GM12878 (cell line): Measurements from ENCODE around the gene MCUB. TPM values are rescaled to one million over a fixed set of nuclear protein-coding genes. Genes with fewer than 3 reads are reported as not detected.

Source experiments
- ATAC-seq: fragments of 200-7000 bp; cut with Tn5 transposase; 3 replicates; pipeline ENCODE4 v1.9.1; 2020; ENCODE audit warnings: mild to moderate bottlenecking, moderate library complexity
- BruUV-seq: library from RNA; stranded (reverse); fragments of 400-500 nt; replicated peaks from 2 replicates; lab custom pipeline; 2021; lab: Mats Ljungman, UMichigan
- CTCF ChIA-PET: fragments of 300-600 bp; sonication (Branson Sonifier 250); formaldehyde crosslinking; extraction: SDS; loops from one replicate; lab custom pipeline; 2021; ENCODE audit warnings: inconsistent platforms; lab: Yijun Ruan, JAX
- POLR2A ChIA-PET: fragments of 350-600 bp; formaldehyde crosslinking; extraction: SDS; loops from one replicate; lab custom pipeline; 2021; ENCODE audit warnings: inconsistent platforms; lab: Charles Lee
- RAD21 ChIA-PET: fragments of 300-600 bp; sonication (Branson Sonifier 250); formaldehyde crosslinking; loops from one replicate; lab custom pipeline; 2023; ENCODE audit warnings: antibody characterized with exemption; ENCODE audit not compliant: unreplicated experiment; lab: Charles Lee
- SMC1A ChIA-PET: fragments of 300-600 bp; sonication (Branson Sonifier 250); formaldehyde crosslinking; loops from one replicate; lab custom pipeline; 2023; ENCODE audit not compliant: unreplicated experiment, uncharacterized antibody; lab: Charles Lee
- DNase-seq: peaks from one replicate; pipeline ENCODE4 v3.0.0-alpha.2; 2011; ENCODE audit warnings: low read depth, low spot score
- FAIRE-seq: peaks from 3 replicates; lab custom pipeline; 2011; peaks lifted over from hg19 to GRCh38; lab: Jason Lieb, UNC
- H2AFZ ChIP-seq: 2 replicates; pipeline ENCODE4 v1.6.0; 2011; ENCODE audit warnings: low read depth, low read length, control low read depth; ENCODE audit not compliant: control insufficient read depth
- H3K27ac ChIP-seq: 2 replicates; pipeline ENCODE4 v1.5.1; 2011; ENCODE audit warnings: control low read depth; ENCODE audit not compliant: control insufficient read depth, insufficient read depth
- H3K27me3 ChIP-seq, 2 experiments: replicated peaks in 1 of 2; 2 replicates each; pipeline versions ENCODE4 v1.6.0 to v1.6.1; 2011; ENCODE audit warnings: low read length in 1 of 2; ENCODE audit not compliant: control insufficient read depth in 2 of 2, insufficient read depth in 2 of 2
- H3K36me3 ChIP-seq, 2 experiments: 2 replicates each; pipeline ENCODE4 v1.5.1; 2011; ENCODE audit warnings: low read length in 1 of 2; ENCODE audit not compliant: control insufficient read depth in 2 of 2, insufficient read depth in 2 of 2
- H3K4me1 ChIP-seq: 2 replicates; pipeline ENCODE4 v1.6.1; 2011; ENCODE audit warnings: mild to moderate bottlenecking, low read length, moderate library complexity, mixed read lengths; ENCODE audit not compliant: control insufficient read depth, insufficient read depth
- H3K4me2 ChIP-seq: 2 replicates; pipeline ENCODE4 v1.6.0; 2011; ENCODE audit warnings: control low read depth; ENCODE audit not compliant: control insufficient read depth, insufficient read depth
- H3K4me3 ChIP-seq: fragments of 200-600 bp; sonication (generic); 2 replicates; pipeline ENCODE4 v1.5.1; 2016
- H3K79me2 ChIP-seq: 2 replicates; pipeline ENCODE4 v1.6.0; 2011; ENCODE audit warnings: low read length; ENCODE audit not compliant: control insufficient read depth, insufficient read depth
- H3K9ac ChIP-seq: 2 replicates; pipeline ENCODE4 v1.8.0; 2011; ENCODE audit warnings: low read length, control low read depth, mixed read lengths; ENCODE audit not compliant: control insufficient read depth, insufficient read depth
- H3K9me3 ChIP-seq: replicated peaks from 3 replicates; pipeline ENCODE4 v1.5.1; 2011; ENCODE audit warnings: mild to moderate bottlenecking, low read length; ENCODE audit not compliant: control insufficient read depth, insufficient read depth
- H4K20me1 ChIP-seq: 2 replicates; pipeline ENCODE4 v1.6.0; 2011; ENCODE audit not compliant: control insufficient read depth, insufficient read depth
- CEBPB ChIP-seq, 2 experiments: fragments of 150-350 bp in 1 of 2; IDR thresholded peaks; 2 replicates each; pipeline ENCODE4 v1.6.1; 2012 to 2014; ENCODE audit warnings: low read depth in 2 of 2, low read length in 2 of 2, borderline replicate concordance in 1 of 2, inconsistent platforms in 1 of 2
- NBN ChIP-seq: fragments of 450-650 bp; IDR thresholded peaks from 2 replicates; pipeline ENCODE4 v1.6.1; 2016
- POU2F2 ChIP-seq: IDR thresholded peaks from 3 replicates; pipeline ENCODE4 v1.6.1; 2011; ENCODE audit warnings: low read depth, mild to moderate bottlenecking, low read length, borderline replicate concordance
- RAD51 ChIP-seq: fragments of 450-650 bp; IDR thresholded peaks from 2 replicates; pipeline ENCODE4 v1.6.1; 2016; ENCODE audit warnings: moderate library complexity, mild to moderate bottlenecking, inconsistent platforms
- SIN3A ChIP-seq: IDR thresholded peaks from 2 replicates; pipeline ENCODE4 v1.6.1; 2012; ENCODE audit warnings: low read depth, low read length, improper control_type of control experiment
- SMAD5 ChIP-seq: IDR thresholded peaks from 2 replicates; pipeline ENCODE4 v1.6.1; 2016; ENCODE audit warnings: antibody characterized with exemption, low read depth
- WGBS: methylation state at CpG from one replicate; pipeline ENCODE4 v1.1.6; 2016; ENCODE audit warnings: low lambda C conversion rate; ENCODE audit not compliant: insufficient replicate concordance, insufficient coverage; ENCODE audit errors: missing lambda C conversion rate; 5-methylcytosine and 5-hydroxymethylcytosine counted together
- in situ Hi-C: fragments of 300-500 bp; cut with MboI; formaldehyde crosslinking; loops from 9 replicates; pipeline ENCODE4 v1.14.3; 2018; ENCODE audit warnings: mixed read lengths
- intact Hi-C: fragments of 100-400 bp; cut with micrococcal nuclease; formaldehyde crosslinking; loops from one replicate; pipeline ENCODE4 v1.14.2; 2022; ENCODE audit not compliant: unreplicated experiment
- polyA plus RNA-seq, 11 experiments: library from polyadenylated mRNA; depleted of rRNA in 4 of 11; unstranded in 6 of 11; stranded (reverse) in 5 of 11; fragments of >200 nt; fragmentation: Nextera tagmentation in 4 of 11; fragmentation: Illumina TruSeq in 1 of 11; extraction: Ambion mirVana in 4 of 11; extraction: Trizol in 1 of 11; gene quantifications; 1 replicate in 1 of 11; 2 replicates in 10 of 11; pipeline versions ENCODE4 v1.2.1 to v1.2.3, GENCODE V29; 2011 to 2016; ENCODE audit warnings: inconsistent platforms in 2 of 11, missing spikeins in 2 of 11, low read depth in 1 of 11
- total RNA-seq, 4 experiments: library from RNA; depleted of rRNA in 3 of 4; stranded (reverse); fragments of >200 nt in 3 of 4; fragmentation: Illumina TruSeq in 1 of 4; extraction: Trizol in 1 of 4; gene quantifications; 2 replicates each; pipeline versions ENCODE4 v1.2.1 to v1.2.3, GENCODE V29; 2013 to 2021
- TF ChIP-seq, protein P1 (sequence below): fragments of 450-650 bp; IDR thresholded peaks from 2 replicates; pipeline ENCODE4 v1.6.1; 2017; ENCODE audit warnings: mild to moderate bottlenecking

Gene MCUB
- total and polyA plus RNA-seq, 10 of the 15 experiments (the other 5 are each of a cell fraction or from before 2014, with no cell fraction given): 4.7 to 63.7 (median 39.4) TPM

- Histone ChIP-seq H3K9me3 (peaks cover 2% of the 10 kb centered on the region; the same call in 1 of the 3 replicates), H3K79me2 (no peaks in the 10 kb centered on the region), H3K27me3 (no peaks in the 10 kb centered on the region), H3K27ac (no peak overlapping the region), H3K36me3 (no peaks in the 10 kb centered on the region), H4K20me1 (no peaks in the 10 kb centered on the region), H3K4me3 (no peak overlapping the region), H3K9ac (no peak overlapping the region), H3K4me1 (no peaks in the 10 kb centered on the region), H2AFZ (no peak overlapping the region), H3K4me2 (no peak overlapping the region)
- ChIA-PET SMC1A (interaction anchor here (0.6 to 1.4 kb wide), 2 partner anchors 11 to 25 kb away, joined by 3 read pairs; no protein-coding TSS in a partner anchor), POLR2A (no interaction called here), CTCF (interaction anchor here (0.6 to 1.4 kb wide), 2 partner anchors 242 to 247 kb away, joined by 3 read pairs; no protein-coding TSS in a partner anchor), RAD21 (no interaction called here)
- TF ChIP-seq NBN (no peak), CEBPB (IDR thresholded peaks at IDR 0.05; ENCODE audit: borderline replicate concordance in 1 of 2, low read depth in 2 of 2, low read length in 2 of 2) (no peak), SIN3A (no peak), POU2F2 (peak; percentile 46; the same call in 1 of the 3 replicates), RAD51 (no peak), SMAD5 (no peak)
- TF ChIP-seq, protein P1, sequence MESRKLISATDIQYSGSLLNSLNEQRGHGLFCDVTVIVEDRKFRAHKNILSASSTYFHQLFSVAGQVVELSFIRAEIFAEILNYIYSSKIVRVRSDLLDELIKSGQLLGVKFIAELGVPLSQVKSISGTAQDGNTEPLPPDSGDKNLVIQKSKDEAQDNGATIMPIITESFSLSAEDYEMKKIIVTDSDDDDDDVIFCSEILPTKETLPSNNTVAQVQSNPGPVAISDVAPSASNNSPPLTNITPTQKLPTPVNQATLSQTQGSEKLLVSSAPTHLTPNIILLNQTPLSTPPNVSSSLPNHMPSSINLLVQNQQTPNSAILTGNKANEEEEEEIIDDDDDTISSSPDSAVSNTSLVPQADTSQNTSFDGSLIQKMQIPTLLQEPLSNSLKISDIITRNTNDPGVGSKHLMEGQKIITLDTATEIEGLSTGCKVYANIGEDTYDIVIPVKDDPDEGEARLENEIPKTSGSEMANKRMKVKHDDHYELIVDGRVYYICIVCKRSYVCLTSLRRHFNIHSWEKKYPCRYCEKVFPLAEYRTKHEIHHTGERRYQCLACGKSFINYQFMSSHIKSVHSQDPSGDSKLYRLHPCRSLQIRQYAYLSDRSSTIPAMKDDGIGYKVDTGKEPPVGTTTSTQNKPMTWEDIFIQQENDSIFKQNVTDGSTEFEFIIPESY: no peak
- 42% methylated on average over 3 of the region's 3 CpGs for WGBS
- ATAC-seq (peak; percentile 46), DNase-seq (no peak), FAIRE-seq (no peak)
- no TSS peak for BruUV-seq
- intact Hi-C loops (no loop called here), in situ Hi-C loops (no loop called here)
These were observed 115.1 kb downstream of the MCUB start for GRCh38 chr4:109675181-109675580.
